Fibroblast of pulmonary artery (primary cell): ENCODE measurements around the gene DHRS7C.

Source experiments
- DNase-seq: peaks from one replicate; pipeline ENCODE4 v3.0.0-alpha.2; 2010; ENCODE audit warnings: low read depth
- H3K4me3 ChIP-seq: replicated peaks from 2 replicates; pipeline ENCODE4 v1.5.1; 2011; ENCODE audit warnings: low read depth, mild to moderate bottlenecking, control low read depth, low read length, moderate library complexity
- CTCF ChIP-seq: IDR thresholded peaks from 2 replicates; pipeline ENCODE4 v1.5.1; 2011; ENCODE audit warnings: mild to moderate bottlenecking, control low read depth, low read length, inconsistent platforms; ENCODE audit errors: missing control alignments

The DHRS7C gene

GRCh38 chr17:9750524-9750923 is 40.9 kb downstream of the DHRS7C start:
- no peak for TF ChIP-seq CTCF
- H3K4me3 ChIP-seq, result no peak overlapping the region
- no peak for DNase-seq

GRCh38 chr17:9729735-9730420 is 61.5 kb downstream of the DHRS7C start:
- TF ChIP-seq CTCF, result no peak
- no peak for DNase-seq

GRCh38 chr17:9729034-9729650 is 62.2 kb downstream of the DHRS7C start:
- peak; percentile 60 for DNase-seq
- peak; percentile 100 for TF ChIP-seq CTCF
- H3K4me3 ChIP-seq, result no peak overlapping the region

More at GRCh38 chr17:9729735-9730420, 61.5 kb downstream of the DHRS7C start:
- H3K4me3 ChIP-seq, result no peak overlapping the region

GRCh38 chr17:9728564-9728963 is 62.8 kb downstream of the DHRS7C start:
- no peak for TF ChIP-seq CTCF
- DNase-seq, result no peak
- no peak overlapping the region for H3K4me3 ChIP-seq

GRCh38 chr17:9728005-9728404 is 63.4 kb downstream of the DHRS7C start:
- no peak for TF ChIP-seq CTCF
- no peak overlapping the region for H3K4me3 ChIP-seq
- no peak for DNase-seq

- no peak for TF ChIP-seq CTCF
- no peak for DNase-seq
- no peak overlapping the region for H3K4me3 ChIP-seq
Measured at GRCh38 chr17:9726291-9726690, 65.1 kb downstream of the DHRS7C start.

- H3K4me3 ChIP-seq, result no peak overlapping the region
- no peak for DNase-seq
- TF ChIP-seq CTCF, result no peak
Measured at GRCh38 chr17:9725575-9725974, 65.8 kb downstream of the DHRS7C start.
